Neural crest cell (in vitro differentiated cells): ENCODE results near the gene CERS5. TPM values are rescaled to one million over a fixed set of nuclear protein-coding genes. Genes with fewer than 3 reads are reported as not detected.

Experiments
- DNase-seq: peaks from one replicate; pipeline ENCODE4 v3.0.0; 2021; ENCODE audit warnings: low read depth, mixed read lengths, low spot score
- H3K27ac Mint-ChIP-seq: one replicate; pipeline ENCODE4 v1.8.0; 2021; ENCODE audit warnings: mild to moderate bottlenecking, mixed read lengths; ENCODE audit not compliant: unreplicated experiment
- H3K27me3 Mint-ChIP-seq: 2 replicates; pipeline ENCODE4 v1.8.0; 2021; ENCODE audit warnings: low read depth, mild to moderate bottlenecking, mixed read lengths
- H3K36me3 Mint-ChIP-seq: 2 replicates; pipeline ENCODE4 v1.8.0; 2021; ENCODE audit warnings: low read depth, mild to moderate bottlenecking, mixed read lengths
- H3K4me1 Mint-ChIP-seq: 2 replicates; pipeline ENCODE4 v1.8.0; 2021; ENCODE audit warnings: mixed read lengths
- H3K4me3 Mint-ChIP-seq: one replicate; pipeline ENCODE4 v1.8.0; 2021; ENCODE audit warnings: mild to moderate bottlenecking, mixed read lengths
- H3K9me3 Mint-ChIP-seq: 2 replicates; pipeline ENCODE4 v1.8.0; 2021; ENCODE audit warnings: mixed read lengths
- total RNA-seq: library from RNA; stranded (reverse); gene quantifications from 2 replicates; pipeline ENCODE4 v1.2.1, GENCODE V29; 2021
- TF ChIP-seq, protein P1 (sequence below): fragments of 200-600 bp; sonication (generic); conservative IDR thresholded peaks from 2 replicates; pipeline ENCODE4 v1.5.0; 2021; ENCODE audit warnings: antibody characterized with exemption, mild to moderate bottlenecking

The CERS5 gene
- total RNA-seq, 1 donor from 2014 or later: 61.7 TPM

DNA sequence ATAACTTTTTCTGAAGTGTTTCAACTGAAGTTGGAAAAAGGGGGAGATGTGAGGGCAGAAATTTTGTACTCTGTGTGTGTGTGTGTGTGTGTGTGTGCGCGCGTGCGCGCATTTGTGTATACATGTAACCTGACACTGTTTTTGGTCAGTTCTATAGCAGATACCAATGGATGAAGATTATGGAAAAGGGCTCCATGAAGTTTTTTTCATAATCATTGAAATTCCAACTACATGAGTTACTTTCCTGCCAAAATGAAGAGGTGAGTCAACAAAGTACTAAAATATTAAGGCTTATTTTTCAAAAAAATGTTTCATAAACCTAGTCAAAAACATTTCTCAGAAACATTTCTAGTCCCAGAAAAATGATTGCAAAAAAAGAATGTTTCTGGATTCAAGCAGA is 25.7 kb upstream of the CERS5 start:
- Mint-ChIP-seq H3K36me3 (peaks cover 4% of the 10 kb centered on the region), H3K27ac (no peak overlapping the region), H3K4me3 (no peak overlapping the region), H3K9me3 (no peaks in the 10 kb centered on the region), H3K4me1 (no peaks in the 10 kb centered on the region), H3K27me3 (no peaks in the 10 kb centered on the region)
- DNase-seq: no peak
- TF ChIP-seq, protein P1, sequence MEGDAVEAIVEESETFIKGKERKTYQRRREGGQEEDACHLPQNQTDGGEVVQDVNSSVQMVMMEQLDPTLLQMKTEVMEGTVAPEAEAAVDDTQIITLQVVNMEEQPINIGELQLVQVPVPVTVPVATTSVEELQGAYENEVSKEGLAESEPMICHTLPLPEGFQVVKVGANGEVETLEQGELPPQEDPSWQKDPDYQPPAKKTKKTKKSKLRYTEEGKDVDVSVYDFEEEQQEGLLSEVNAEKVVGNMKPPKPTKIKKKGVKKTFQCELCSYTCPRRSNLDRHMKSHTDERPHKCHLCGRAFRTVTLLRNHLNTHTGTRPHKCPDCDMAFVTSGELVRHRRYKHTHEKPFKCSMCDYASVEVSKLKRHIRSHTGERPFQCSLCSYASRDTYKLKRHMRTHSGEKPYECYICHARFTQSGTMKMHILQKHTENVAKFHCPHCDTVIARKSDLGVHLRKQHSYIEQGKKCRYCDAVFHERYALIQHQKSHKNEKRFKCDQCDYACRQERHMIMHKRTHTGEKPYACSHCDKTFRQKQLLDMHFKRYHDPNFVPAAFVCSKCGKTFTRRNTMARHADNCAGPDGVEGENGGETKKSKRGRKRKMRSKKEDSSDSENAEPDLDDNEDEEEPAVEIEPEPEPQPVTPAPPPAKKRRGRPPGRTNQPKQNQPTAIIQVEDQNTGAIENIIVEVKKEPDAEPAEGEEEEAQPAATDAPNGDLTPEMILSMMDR: no peak

DNA sequence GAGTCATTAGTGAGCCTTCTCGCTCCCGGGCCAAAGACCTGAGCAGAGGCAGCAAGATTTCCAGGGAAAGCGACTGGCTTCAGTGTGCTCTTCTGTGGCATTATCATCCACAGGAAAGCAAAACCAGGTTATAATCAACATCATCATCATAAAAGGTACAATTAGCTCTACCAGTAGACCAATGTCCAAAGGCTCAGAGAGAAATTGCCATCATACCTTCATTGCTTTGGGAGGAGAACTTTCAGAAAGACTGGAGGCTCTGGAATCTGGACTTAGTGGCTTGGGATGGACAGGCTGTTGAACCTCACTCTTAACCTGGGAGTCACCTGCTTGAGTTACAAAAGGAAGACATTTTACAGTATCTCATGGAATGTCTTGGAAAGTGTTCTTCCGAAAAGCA is 25.1 kb upstream of the CERS5 start:
- Mint-ChIP-seq H3K4me1 (no peaks in the 10 kb centered on the region), H3K27me3 (no peaks in the 10 kb centered on the region), H3K4me3 (no peak overlapping the region), H3K9me3 (no peaks in the 10 kb centered on the region), H3K27ac (no peak overlapping the region), H3K36me3 (peaks cover 4% of the 10 kb centered on the region)
- DNase-seq: no peak
- TF ChIP-seq, protein P1: no peak

DNA sequence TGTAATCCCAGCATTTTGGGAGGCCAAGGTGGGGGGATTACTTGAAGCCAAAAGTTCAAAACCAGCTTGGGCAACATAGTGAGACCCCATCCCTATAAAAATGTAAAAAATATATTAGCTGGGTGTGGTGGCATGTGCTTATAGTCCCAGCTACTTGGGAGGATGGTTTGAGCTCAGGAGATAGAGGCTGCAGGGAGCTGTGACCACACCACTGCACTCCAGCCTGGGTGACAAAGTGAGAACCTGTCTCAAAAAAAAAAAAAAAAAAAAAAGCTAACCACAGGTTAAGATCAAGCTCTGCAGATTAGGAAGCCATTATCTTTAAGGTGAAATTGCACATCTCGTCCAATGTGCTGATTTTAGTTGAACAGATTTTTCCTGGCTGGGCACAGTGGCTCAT is 23.7 kb upstream of the CERS5 start:
- DNase-seq: no peak
- Mint-ChIP-seq H3K4me3 (no peak overlapping the region), H3K4me1 (no peaks in the 10 kb centered on the region), H3K27me3 (no peaks in the 10 kb centered on the region), H3K36me3 (peaks cover 4% of the 10 kb centered on the region), H3K9me3 (no peaks in the 10 kb centered on the region), H3K27ac (no peak overlapping the region)
- TF ChIP-seq, protein P1: no peak

DNA sequence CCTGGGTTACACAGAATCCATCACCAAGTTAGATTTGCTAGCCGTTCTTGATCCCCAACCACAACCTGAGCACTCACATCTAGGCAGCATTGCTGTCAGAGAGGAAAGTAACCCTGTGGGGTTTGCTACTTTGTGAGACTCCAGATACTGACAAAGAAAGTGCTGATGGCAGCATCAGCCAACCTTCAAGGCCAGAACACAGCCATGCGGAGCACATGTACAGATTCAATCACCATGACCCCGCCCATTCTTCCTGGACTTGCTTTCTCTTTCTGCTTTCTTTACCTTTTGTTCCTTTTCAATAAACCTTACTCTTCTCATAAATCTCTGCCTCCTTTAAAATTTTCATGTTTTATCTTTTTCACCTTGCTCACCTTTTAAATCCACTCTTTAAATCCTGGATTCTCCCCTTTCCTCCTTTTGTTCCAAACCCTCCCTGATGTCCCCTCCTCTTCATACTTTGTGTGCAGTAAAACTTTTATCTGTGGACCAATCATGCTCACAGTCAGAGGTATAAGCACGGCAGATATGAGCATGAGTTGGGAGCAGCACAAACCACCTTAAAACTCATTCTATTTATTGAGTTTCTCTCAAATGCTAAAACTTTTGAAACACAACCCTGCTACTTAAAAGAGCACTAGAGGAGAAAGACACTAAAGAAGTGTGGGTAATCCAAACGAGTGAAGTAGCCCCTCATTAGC is 21.9 kb upstream of the CERS5 start:
- H3K4me1 Mint-ChIP-seq: no peaks in the 10 kb centered on the region
- H3K4me3 Mint-ChIP-seq: no peak overlapping the region
- TF ChIP-seq, protein P1: no peak
- H3K27ac Mint-ChIP-seq: no peak overlapping the region
- no peaks in the 10 kb centered on the region for H3K9me3 Mint-ChIP-seq
- DNase-seq: no peak
- H3K27me3 Mint-ChIP-seq: no peaks in the 10 kb centered on the region
- peaks cover 4% of the 10 kb centered on the region for H3K36me3 Mint-ChIP-seq

DNA sequence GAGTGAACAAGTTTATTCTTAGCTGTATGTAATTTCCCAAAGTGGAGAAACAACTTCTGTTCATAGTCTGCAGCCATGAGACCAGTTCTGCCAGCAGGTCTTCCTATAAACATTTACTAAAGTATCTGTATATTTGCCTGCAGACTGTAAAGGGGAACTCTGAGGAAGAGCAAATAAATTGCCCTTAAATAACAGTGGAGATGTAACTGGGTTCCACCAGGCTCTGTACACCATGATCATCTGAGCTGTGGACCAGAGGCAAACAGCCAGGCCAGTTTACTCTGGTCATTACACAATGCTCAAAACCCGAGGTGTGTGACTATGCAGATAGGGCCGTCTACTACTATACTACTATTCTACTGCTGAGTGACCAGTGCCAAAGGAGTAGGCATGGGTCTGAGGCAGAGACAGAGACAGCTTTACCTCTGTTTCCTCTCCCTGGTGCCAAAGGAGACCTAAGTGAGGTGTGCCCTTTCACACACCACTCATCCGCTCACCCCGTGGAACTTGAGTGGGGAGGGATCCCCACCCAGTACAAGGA is 21.1 kb upstream of the CERS5 start:
- Mint-ChIP-seq H3K9me3 (no peaks in the 10 kb centered on the region), H3K4me3 (no peak overlapping the region), H3K27me3 (no peaks in the 10 kb centered on the region), H3K4me1 (no peaks in the 10 kb centered on the region), H3K36me3 (peaks cover 4% of the 10 kb centered on the region), H3K27ac (peak overlapping the region; percentile 88)
- TF ChIP-seq, protein P1: no peak
- no peak for DNase-seq
